ENCODE data around the gene SLC37A3.

DNA sequence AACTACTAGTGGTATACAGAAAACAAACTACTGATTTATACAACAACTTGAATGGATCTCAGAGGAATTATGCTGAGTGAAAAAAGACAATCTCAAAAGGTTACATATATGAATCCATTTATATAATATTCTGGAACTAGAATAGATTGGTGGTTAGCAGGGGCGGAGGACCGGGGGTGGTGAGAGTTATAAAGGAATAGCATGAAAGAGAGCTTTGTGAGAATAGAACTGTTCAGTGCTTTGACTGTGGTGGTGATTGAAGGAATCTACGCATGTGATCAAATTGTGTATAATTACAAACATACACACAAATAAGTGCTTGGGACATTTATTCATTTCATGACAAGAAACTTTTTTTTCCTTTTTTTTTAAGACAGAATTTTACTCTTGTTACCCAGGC lies 25.2 kb upstream of the SLC37A3 start:
- no peak for TF ChIP-seq CTCF (IDR thresholded peaks at IDR 0.05; ENCODE audit: low read length)
- TF ChIP-seq EZH2 (IDR thresholded peaks at IDR 0.05; ENCODE audit: borderline replicate concordance, low read length): no peak
